Mononuclear cell (primary cell): Measurements from ENCODE around the gene DDR2. TPM values are rescaled to one million over a fixed set of nuclear protein-coding genes. Genes with fewer than 3 reads are reported as not detected.
"Not testable (repeated sequence)": the region's sequence is repeated elsewhere in the genome, so short reads cannot be mapped to it uniquely, and the experiment has no call there.

ENCODE experiments used
- H3K27me3 ChIP-seq: 2 replicates; pipeline ENCODE4 v1.6.0; 2011; ENCODE audit warnings: low read length, control low read depth; ENCODE audit not compliant: insufficient read depth
- H3K4me1 ChIP-seq: 2 replicates; pipeline ENCODE4 v1.5.1; 2011; ENCODE audit warnings: mild to moderate bottlenecking, low read length, control low read depth; ENCODE audit not compliant: insufficient read depth
- H3K4me3 ChIP-seq: 2 replicates; pipeline ENCODE4 v1.5.1; 2011; ENCODE audit warnings: mild to moderate bottlenecking, low read length, moderate library complexity
- H3K9me3 ChIP-seq: 2 replicates; pipeline ENCODE4 v1.5.1; 2011; ENCODE audit warnings: low read depth, mild to moderate bottlenecking, control low read depth, low read length
- total RNA-seq: library from RNA; depleted of rRNA; stranded (reverse); fragments of >200 nt; gene quantifications from one replicate; pipeline ENCODE4 v1.2.3, GENCODE V29; 2012

DDR2 gene
- total RNA-seq, 1 donor, result 1.2 TPM

- H3K4me1 ChIP-seq, H3K4me3 ChIP-seq, H3K9me3 ChIP-seq: not testable (repeated sequence)
- H3K27me3 ChIP-seq, result peaks cover 28% of the 10 kb centered on the region
Observed at GRCh38 chr1:162818666-162819065, 186.4 kb downstream of the DDR2 start.

- no peak overlapping the region for H3K4me3 ChIP-seq
- peaks cover 35% of the 10 kb centered on the region for H3K27me3 ChIP-seq
- H3K4me1 ChIP-seq, result peaks cover 9% of the 10 kb centered on the region
- H3K9me3 ChIP-seq, result no peaks in the 10 kb centered on the region
Observed at GRCh38 chr1:162822391-162823200, 190.3 kb downstream of the DDR2 start.

DNA sequence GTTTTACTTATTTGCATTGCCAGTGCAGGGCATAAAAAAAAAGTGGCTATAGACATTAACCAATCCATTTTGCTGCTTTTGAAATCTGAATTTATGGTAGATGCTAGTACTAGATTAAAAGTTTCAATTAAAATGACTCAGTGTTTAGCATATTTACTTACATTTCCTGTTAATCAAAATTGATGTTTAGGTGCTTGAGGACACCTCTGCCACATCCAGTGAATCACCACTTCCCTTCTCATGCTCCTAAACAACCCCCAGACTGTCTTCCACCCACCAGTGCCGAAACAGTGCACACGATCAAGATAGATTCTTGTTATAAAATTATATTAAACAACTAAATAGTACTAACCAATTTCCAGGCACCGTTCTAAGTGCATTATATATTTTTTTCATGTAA lies 191.0 kb downstream of the DDR2 start:
- H3K27me3 ChIP-seq, result peaks cover 35% of the 10 kb centered on the region
- H3K4me3 ChIP-seq, result no peak overlapping the region
- peaks cover 9% of the 10 kb centered on the region for H3K4me1 ChIP-seq
- H3K9me3 ChIP-seq, result no peaks in the 10 kb centered on the region

DNA sequence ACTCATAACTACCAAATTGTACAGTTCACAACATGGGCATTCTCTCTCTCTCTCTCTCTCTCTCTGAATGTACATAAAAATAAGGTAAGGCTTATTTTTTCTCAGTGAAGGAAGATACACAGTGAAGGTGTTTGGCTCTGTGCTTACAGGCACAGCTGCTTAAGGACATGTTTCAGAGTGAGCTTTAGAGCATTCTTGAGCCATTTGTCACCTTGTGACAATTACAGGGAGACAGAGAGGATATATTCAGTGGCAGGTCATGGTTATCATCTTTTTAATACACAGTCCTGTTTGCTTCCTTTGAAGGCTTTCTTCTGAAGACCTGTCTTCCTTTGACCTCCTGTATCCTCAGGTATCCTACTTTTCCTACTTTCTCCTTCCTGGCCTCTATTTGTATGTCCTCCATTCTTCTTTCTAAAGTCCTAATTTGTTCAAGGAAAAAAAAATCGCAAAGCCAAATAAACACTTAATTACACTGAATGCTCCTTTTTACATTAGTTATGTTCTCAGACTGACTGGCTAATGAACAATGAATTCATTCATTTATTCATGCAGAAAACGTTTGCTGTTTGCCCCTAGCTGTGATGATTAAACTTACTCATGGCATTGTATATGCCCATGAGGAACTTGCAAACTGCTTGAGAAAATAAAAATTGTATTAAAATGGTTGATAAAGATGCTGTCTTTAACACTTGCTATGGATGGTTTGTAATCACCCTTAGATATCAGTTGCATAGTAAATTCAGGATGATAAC lies 191.7 kb downstream of the DDR2 start:
- H3K4me3 ChIP-seq, result no peak overlapping the region
- H3K4me1 ChIP-seq, result peaks cover 9% of the 10 kb centered on the region
- H3K27me3 ChIP-seq, result peaks cover 39% of the 10 kb centered on the region

GRCh38 chr1:162829268-162829667 lies 197.0 kb downstream of the DDR2 start:
- Histone ChIP-seq H3K27me3 (peaks cover 10% of the 10 kb centered on the region), H3K9me3 (no peaks in the 10 kb centered on the region), H3K4me1 (no peaks in the 10 kb centered on the region), H3K4me3 (no peak overlapping the region)

More for the DNA sequence above, 191.7 kb downstream of the DDR2 start:
- H3K9me3 ChIP-seq, result no peaks in the 10 kb centered on the region

GRCh38 chr1:162832470-162832869 lies 200.2 kb downstream of the DDR2 start:
- Histone ChIP-seq H3K4me3 (no peak overlapping the region), H3K9me3 (no peaks in the 10 kb centered on the region), H3K4me1 (no peaks in the 10 kb centered on the region), H3K27me3 (peaks cover 6% of the 10 kb centered on the region)

DNA sequence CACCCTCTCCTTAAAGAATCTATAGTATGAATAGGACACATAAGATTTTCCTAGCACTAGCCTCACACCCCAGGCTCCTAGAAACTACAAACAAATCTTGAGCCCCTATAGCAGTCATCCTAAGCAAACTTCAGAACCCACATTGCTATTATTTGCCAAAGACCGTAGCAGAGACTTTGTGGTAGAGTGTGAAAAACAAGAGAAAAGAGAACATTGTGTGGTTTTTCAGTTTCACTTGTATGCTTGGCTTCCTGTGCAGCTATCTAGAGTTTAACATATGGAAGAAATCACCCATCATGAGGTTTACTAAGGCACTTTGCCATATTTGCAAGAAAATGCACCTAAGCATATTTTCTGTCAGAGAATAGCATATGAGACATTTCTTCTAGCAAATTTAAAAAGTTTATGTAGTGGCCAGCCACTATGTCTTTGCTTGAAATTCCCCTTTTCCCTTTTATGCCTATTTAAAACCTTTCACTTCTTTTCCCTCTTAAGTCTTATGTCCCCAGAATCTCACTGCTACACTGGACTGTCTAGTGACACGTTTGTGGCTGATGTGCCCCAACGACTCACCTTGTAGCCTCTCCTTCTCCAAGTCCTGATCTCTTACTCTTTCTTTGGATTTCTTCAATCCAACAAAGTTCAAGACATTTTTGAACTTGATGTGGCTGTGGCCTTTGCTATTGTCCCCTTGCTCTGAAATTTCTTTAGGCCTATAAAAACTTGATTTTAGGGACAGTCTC lies 203.1 kb downstream of the DDR2 start:
- Histone ChIP-seq H3K4me1 (no peaks in the 10 kb centered on the region), H3K9me3 (peaks cover 4% of the 10 kb centered on the region), H3K27me3 (no peaks in the 10 kb centered on the region), H3K4me3 (no peak overlapping the region)

Other genes with a start within 250 kb of the DDR2 start
- gene SH2D1B, start 220.3 kb upstream of the DDR2 start, total RNA-seq, result 14.0 TPM
- 93.1 TPM for gene UHMK1, start 134.6 kb upstream of the DDR2 start, total RNA-seq
- gene UAP1, start 70.7 kb upstream of the DDR2 start, total RNA-seq, result 40.2 TPM
- 6.7 TPM for gene HSD17B7, start 158.2 kb downstream of the DDR2 start, total RNA-seq
- gene CCDC190, start 228.7 kb downstream of the DDR2 start, total RNA-seq, result not detected